ENCODE data around the gene ELF5. TPM values are rescaled to one million over a fixed set of nuclear protein-coding genes. Genes with fewer than 3 reads are reported as not detected.

Gene ELF5
- total RNA-seq, 1 donor = under 0.01 TPM

DNA sequence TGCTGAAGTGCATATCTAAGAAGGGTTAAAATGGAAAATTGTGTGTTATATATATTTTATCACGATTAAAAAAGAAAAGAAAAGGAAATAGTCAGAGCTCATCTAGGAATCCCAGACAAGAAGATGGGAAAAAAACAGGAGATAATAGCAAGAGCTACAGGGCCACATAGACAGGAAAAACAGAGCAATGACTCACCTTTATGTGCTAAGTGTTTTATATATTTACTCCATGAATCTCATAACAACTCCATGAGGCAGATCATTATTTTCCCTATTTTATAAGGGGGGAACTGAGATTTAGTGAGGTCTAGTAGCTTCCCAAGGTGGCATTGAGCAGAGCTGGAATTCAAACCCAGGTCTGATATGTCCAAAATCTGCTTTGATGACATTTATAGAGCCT, 18.1 kb upstream of the ELF5 start:
- no peak for DNase-seq (ENCODE audit: low read depth)
- TF ChIP-seq, protein P1, sequence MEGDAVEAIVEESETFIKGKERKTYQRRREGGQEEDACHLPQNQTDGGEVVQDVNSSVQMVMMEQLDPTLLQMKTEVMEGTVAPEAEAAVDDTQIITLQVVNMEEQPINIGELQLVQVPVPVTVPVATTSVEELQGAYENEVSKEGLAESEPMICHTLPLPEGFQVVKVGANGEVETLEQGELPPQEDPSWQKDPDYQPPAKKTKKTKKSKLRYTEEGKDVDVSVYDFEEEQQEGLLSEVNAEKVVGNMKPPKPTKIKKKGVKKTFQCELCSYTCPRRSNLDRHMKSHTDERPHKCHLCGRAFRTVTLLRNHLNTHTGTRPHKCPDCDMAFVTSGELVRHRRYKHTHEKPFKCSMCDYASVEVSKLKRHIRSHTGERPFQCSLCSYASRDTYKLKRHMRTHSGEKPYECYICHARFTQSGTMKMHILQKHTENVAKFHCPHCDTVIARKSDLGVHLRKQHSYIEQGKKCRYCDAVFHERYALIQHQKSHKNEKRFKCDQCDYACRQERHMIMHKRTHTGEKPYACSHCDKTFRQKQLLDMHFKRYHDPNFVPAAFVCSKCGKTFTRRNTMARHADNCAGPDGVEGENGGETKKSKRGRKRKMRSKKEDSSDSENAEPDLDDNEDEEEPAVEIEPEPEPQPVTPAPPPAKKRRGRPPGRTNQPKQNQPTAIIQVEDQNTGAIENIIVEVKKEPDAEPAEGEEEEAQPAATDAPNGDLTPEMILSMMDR (IDR thresholded peaks at IDR 0.05; ENCODE audit: insufficient read depth, low read depth, low read length) = no peak

DNA sequence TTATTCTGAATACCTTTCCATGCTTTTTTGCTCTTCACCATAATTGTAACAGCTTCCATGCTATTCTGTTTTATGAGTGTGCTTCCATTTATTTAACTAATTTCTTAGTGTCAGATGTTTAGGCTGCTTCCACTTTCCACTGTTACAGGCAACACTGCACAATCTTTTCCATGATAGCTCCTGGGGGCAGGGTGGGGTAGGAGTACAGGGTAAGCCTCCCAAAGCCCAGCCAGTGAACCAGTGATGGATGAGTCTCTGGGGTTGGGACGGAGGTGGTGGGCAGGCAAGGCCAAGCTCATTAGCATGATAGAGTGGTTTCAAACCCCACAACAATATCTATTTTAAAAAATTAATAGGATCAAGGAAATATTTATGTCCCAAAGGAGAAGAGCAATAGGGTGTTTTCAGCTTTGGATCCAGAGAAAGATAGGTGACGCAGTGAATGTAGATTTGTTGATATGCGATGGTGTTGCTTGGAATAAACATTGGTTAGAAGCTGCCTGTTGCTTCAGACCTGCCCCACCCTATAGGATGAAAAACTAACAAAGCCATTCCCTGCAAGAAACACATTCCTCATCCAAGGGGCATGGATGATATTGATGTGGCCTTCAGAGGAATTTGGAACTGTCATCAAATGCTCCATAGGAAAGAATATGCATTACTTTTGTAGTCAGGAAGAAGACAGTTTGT, 17.1 kb upstream of the ELF5 start:
- TF ChIP-seq, protein P1 (IDR thresholded peaks at IDR 0.05; ENCODE audit: insufficient read depth, low read depth, low read length) = no peak
- DNase-seq (ENCODE audit: low read depth) = no peak
- no peak overlapping the region for H3K4me3 ChIP-seq (ENCODE audit: low read depth, low read length)

More for the DNA sequence above, 18.1 kb upstream of the ELF5 start:
- no peak overlapping the region for H3K4me3 ChIP-seq (ENCODE audit: low read depth, low read length)

DNA sequence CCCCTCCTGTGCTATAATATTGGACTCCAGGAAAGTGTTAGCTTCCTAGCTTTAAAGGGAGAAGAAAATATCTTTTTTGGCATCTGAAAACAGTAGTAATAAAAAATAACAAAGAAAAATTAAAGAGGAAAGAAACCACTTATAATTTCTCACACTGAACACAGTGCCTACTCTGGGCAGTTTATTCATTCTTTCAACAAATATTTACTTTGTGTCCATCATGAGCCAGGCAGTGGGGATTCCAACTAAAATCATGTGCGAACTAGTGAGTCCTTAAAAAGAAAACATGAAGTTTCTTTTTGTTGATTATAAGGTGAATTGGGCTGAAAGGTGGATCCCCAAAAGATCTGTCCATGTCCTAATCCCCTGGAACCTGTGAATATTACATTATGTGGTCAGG, 16.0 kb upstream of the ELF5 start:
- TF ChIP-seq, protein P1 (IDR thresholded peaks at IDR 0.05; ENCODE audit: insufficient read depth, low read depth, low read length) = no peak
- H3K4me3 ChIP-seq (ENCODE audit: low read depth, low read length) = no peak overlapping the region
- no peak for DNase-seq (ENCODE audit: low read depth)

DNA sequence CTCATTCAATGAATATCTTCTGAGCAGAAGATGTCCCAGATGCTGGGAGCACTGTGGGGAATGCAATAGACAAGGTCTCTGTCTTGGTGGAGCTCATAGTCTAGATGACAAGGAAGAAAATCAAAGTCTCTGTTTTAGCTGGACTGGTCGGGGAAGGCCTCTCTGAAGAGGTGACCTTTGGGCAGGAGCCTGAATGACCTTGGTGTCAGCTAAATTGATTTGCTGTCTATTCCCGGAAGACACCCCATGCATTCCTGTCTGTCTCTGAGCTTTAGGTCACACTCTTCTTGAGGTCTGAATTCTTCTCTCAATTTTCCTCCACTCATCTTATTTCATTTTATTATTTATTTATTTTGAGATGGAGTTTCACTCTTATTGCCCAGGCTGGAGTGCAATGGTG, 14.5 kb upstream of the ELF5 start:
- H3K4me3 ChIP-seq (ENCODE audit: low read depth, low read length) = no peak overlapping the region
- TF ChIP-seq, protein P1 (IDR thresholded peaks at IDR 0.05; ENCODE audit: insufficient read depth, low read depth, low read length) = no peak
- DNase-seq (ENCODE audit: low read depth) = no peak

DNA sequence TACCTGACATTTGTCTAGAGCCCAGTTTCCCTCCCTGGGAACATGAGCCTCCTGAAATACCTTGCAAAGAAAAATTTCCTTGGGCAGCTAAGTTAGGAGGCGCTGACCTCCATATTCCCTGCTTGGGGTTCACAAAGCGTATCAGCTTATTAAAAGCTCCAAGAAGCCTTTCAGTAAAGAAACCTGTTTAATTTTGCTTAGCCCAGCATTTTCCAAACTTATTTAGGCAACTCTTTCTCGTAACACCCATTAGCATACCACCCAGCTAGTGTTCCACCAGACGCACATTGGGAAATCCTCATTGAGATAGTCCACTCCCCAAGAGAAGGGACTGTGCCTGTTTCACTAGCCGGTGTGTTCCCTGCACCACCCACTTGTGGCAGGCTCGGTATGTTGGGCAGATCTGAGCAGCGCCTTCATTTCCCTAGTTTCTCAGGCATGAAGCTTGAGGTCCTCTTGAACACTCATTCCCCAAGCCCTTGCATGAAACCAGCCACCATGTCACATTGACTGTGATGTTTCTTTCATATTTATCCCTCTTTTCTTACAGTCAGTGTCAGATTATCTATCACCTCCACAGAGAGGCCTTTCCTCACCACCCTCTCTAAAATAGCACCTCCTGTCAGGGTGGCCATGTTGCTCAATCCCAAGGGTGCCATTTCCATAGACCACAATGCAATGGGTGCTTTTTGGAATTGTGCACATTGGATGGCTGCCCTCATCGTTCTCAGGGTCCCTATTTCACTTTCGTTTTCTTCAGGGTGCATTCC, 12.5 kb upstream of the ELF5 start:
- TF ChIP-seq, protein P1 (IDR thresholded peaks at IDR 0.05; ENCODE audit: insufficient read depth, low read depth, low read length) = no peak
- H3K4me3 ChIP-seq (ENCODE audit: low read depth, low read length) = no peak overlapping the region
- no peak for DNase-seq (ENCODE audit: low read depth)

DNA sequence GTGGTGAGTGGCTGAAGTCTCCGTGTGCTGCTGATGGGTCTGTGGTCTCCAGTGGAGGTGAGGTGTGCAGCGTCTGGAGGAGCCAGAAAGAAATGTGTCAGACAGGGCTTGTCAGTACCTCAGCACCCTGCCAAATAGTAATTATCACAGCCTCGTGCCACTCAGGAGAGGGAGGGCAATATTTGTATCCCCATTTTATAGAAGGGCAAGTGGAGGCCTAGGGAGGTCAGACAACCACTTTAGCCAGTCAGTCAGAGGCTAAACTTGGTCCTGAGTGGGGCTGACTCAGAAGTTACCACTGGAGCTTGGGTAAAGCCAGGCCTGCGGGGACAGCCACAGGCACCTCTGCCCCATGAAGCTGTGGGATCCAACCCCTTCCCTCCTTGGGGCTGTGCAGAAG, 11.5 kb upstream of the ELF5 start:
- no peak overlapping the region for H3K4me3 ChIP-seq (ENCODE audit: low read depth, low read length)
- TF ChIP-seq, protein P1 (IDR thresholded peaks at IDR 0.05; ENCODE audit: insufficient read depth, low read depth, low read length) = no peak
- DNase-seq (ENCODE audit: low read depth) = no peak

All from fibroblast of villous mesenchyme (primary cell).